IMR-90 (cell line): ENCODE data around the gene TMEM38A. TPM values are rescaled to one million over a fixed set of nuclear protein-coding genes. Genes with fewer than 3 reads are reported as not detected.

Experiments
- ATAC-seq: fragments of 200-7000 bp; cut with Tn5 transposase; 2 replicates; pipeline ENCODE4 v1.9.1; 2020; ENCODE audit warnings: low read depth, mild to moderate bottlenecking, moderate library complexity
- BruUV-seq: library from RNA; stranded (reverse); fragments of 400-500 nt; replicated peaks from 2 replicates; lab custom pipeline; 2021; lab: Mats Ljungman, UMichigan
- CTCF ChIA-PET: fragments of 300-600 bp; formaldehyde crosslinking; extraction: SDS; loops from one replicate; lab custom pipeline; 2021; ENCODE audit warnings: antibody characterized with exemption; lab: Yijun Ruan, JAX
- POLR2A ChIA-PET: fragments of 300-600 bp; sonication (Branson Sonifier 250); formaldehyde crosslinking; loops from one replicate; lab custom pipeline; 2022; ENCODE audit warnings: antibody characterized with exemption; ENCODE audit not compliant: unreplicated experiment; lab: Charles Lee
- DNase-seq: peaks from one replicate; pipeline ENCODE4 v3.0.0; 2013
- H2AFZ ChIP-seq: replicated peaks from 2 replicates; pipeline ENCODE3; 2013; ENCODE audit warnings: low read length, mild to moderate bottlenecking; ENCODE audit not compliant: poor library complexity
- H2AK5ac ChIP-seq: 2 replicates; pipeline ENCODE4 v1.6.1; 2013; ENCODE audit warnings: low read depth, low read length, inconsistent platforms
- H2AK9ac ChIP-seq: replicated peaks from 2 replicates; pipeline ENCODE3; 2013; ENCODE audit warnings: mild to moderate bottlenecking, low read depth, low read length, moderate library complexity; ENCODE audit not compliant: poor library complexity
- H2BK120ac ChIP-seq: 2 replicates; pipeline ENCODE4 v1.6.1; 2013; ENCODE audit warnings: low read depth, low read length, inconsistent platforms
- H2BK15ac ChIP-seq: 3 replicates; pipeline ENCODE4 v1.6.1; 2013; ENCODE audit warnings: low read depth, low read length, inconsistent platforms
- H2BK20ac ChIP-seq: 2 replicates; pipeline ENCODE4 v1.6.1; 2013; ENCODE audit warnings: low read depth, mild to moderate bottlenecking, inconsistent platforms, low read length, moderate library complexity
- H2BK5ac ChIP-seq: 2 replicates; pipeline ENCODE4 v1.6.1; 2013; ENCODE audit warnings: mild to moderate bottlenecking, low read depth, low read length, inconsistent platforms; ENCODE audit not compliant: poor library complexity, severe bottlenecking
- H3K14ac ChIP-seq: replicated peaks from 2 replicates; pipeline ENCODE4 v1.6.1; 2013; ENCODE audit warnings: low read depth, low read length, inconsistent platforms
- H3K18ac ChIP-seq: 2 replicates; pipeline ENCODE4 v1.6.1; 2013; ENCODE audit warnings: low read depth, low read length, control low read depth
- H3K23ac ChIP-seq: 2 replicates; pipeline ENCODE4 v1.6.1; 2013; ENCODE audit warnings: low read depth, low read length, inconsistent platforms
- H3K27ac ChIP-seq: 2 replicates; pipeline ENCODE4 v1.5.1; 2013; ENCODE audit warnings: mild to moderate bottlenecking, control low read depth, low read length; ENCODE audit not compliant: insufficient read depth
- H3K27me3 ChIP-seq: 2 replicates; pipeline ENCODE4 v1.6.1; 2013; ENCODE audit warnings: low read length; ENCODE audit not compliant: control insufficient read depth, insufficient read depth
- H3K36me3 ChIP-seq: 2 replicates; pipeline ENCODE4 v1.6.1; 2013; ENCODE audit warnings: low read length, mixed read lengths; ENCODE audit not compliant: control insufficient read depth, insufficient read depth
- H3K4ac ChIP-seq: 2 replicates; pipeline ENCODE4 v1.6.1; 2013; ENCODE audit warnings: low read depth, low read length, inconsistent platforms
- H3K4me1 ChIP-seq: 2 replicates; pipeline ENCODE4 v1.6.1; 2013; ENCODE audit warnings: low read length, mixed read lengths; ENCODE audit not compliant: control insufficient read depth, insufficient read depth
- H3K4me2 ChIP-seq: 2 replicates; pipeline ENCODE4 v1.6.1; 2013; ENCODE audit warnings: low read depth, mild to moderate bottlenecking, control low read depth, low read length, moderate library complexity
- H3K4me3 ChIP-seq: 2 replicates; pipeline ENCODE4 v1.5.1; 2013; ENCODE audit warnings: low read depth, mild to moderate bottlenecking, control low read depth, low read length, moderate library complexity; ENCODE audit not compliant: insufficient read depth
- H3K56ac ChIP-seq: 2 replicates; pipeline ENCODE4 v1.6.1; 2013; ENCODE audit warnings: low read length, inconsistent platforms; ENCODE audit not compliant: insufficient read depth; ENCODE audit errors: extremely low read depth
- H3K79me1 ChIP-seq, 2 experiments: 2 replicates each; pipeline ENCODE4 v1.6.1; 2013; ENCODE audit warnings: low read length in 2 of 2, inconsistent platforms in 1 of 2, low read depth in 1 of 2
- H3K9ac ChIP-seq: 2 replicates; pipeline ENCODE4 v1.6.1; 2013; ENCODE audit warnings: low read depth, low read length, control low read depth
- H3K9me1 ChIP-seq: 2 replicates; pipeline ENCODE4 v1.6.1; 2013; ENCODE audit warnings: low read length, inconsistent platforms; ENCODE audit not compliant: insufficient read depth
- H3K9me3 ChIP-seq: 2 replicates; pipeline ENCODE4 v1.6.1; 2013; ENCODE audit warnings: low read length; ENCODE audit not compliant: control insufficient read depth, insufficient read depth
- H4K20me1 ChIP-seq: 2 replicates; pipeline ENCODE4 v1.6.1; 2013; ENCODE audit warnings: low read length, inconsistent platforms; ENCODE audit not compliant: insufficient read depth
- H4K5ac ChIP-seq: 2 replicates; pipeline ENCODE4 v1.6.1; 2013; ENCODE audit warnings: mild to moderate bottlenecking, low read depth, low read length, control low read depth
- H4K8ac ChIP-seq, 2 experiments: 2 replicates each; pipeline ENCODE4 v1.6.1; 2013; ENCODE audit warnings: low read depth in 2 of 2, low read length in 2 of 2, control low read depth in 1 of 2, inconsistent platforms in 1 of 2
- H4K91ac ChIP-seq: 2 replicates; pipeline ENCODE4 v1.6.1; 2013; ENCODE audit warnings: low read depth, low read length, inconsistent platforms; ENCODE audit not compliant: insufficient read depth
- BHLHE40 ChIP-seq: fragments of 150-350 bp; IDR thresholded peaks from 2 replicates; pipeline ENCODE4 v1.6.1; 2016; ENCODE audit warnings: mild to moderate bottlenecking, low read depth, low read length
- WGBS, 2 experiments: methylation state at CpG; one replicate each; pipeline versions ENCODE4 v1.1.5 to v1.1.7; 2013; ENCODE audit warnings: missing lambda C conversion rate in 2 of 2; ENCODE audit not compliant: insufficient read length in 1 of 2; ENCODE audit errors: extremely low coverage in 2 of 2; 5-methylcytosine and 5-hydroxymethylcytosine counted together
- dilution Hi-C: fragments of 300-500 bp; cut with HindIII; formaldehyde crosslinking; loops from one replicate; pipeline ENCODE4 v1.14.3; 2018; ENCODE audit warnings: low sequenced_read_pairs; ENCODE audit not compliant: unreplicated experiment
- in situ Hi-C: fragments of 300-500 bp; cut with MboI; formaldehyde crosslinking; loops from 3 replicates; pipeline ENCODE4 v1.14.3; 2019; ENCODE audit warnings: low sequenced_read_pairs, inconsistent platforms, mixed read lengths
- intact Hi-C: fragments of 100-400 bp; cut with micrococcal nuclease; formaldehyde crosslinking; loops from 2 replicates; pipeline ENCODE4 v1.10.0; 2022
- polyA plus RNA-seq, 3 experiments: library from polyadenylated mRNA; depleted of rRNA; stranded (reverse); fragments of >200 nt; gene quantifications; 2 replicates each; pipeline ENCODE4 v1.2.3, GENCODE V29; 2012; ENCODE audit warnings: low replicate concordance in 1 of 3
- total RNA-seq: library from RNA; depleted of rRNA; stranded (reverse); fragments of >200 nt; gene quantifications from 2 replicates; pipeline ENCODE4 v1.2.3, GENCODE V29; 2012

The TMEM38A gene
- total and polyA plus RNA-seq, 2 of the 4 experiments (the other 2 are of a cell fraction) = 1.3 to 2.0 TPM

- intact Hi-C loops (no loop called here), in situ Hi-C loops (no loop called here), dilution Hi-C loops (no loop called here)
- Histone ChIP-seq H3K18ac (no peak overlapping the region), H3K4ac (no peak overlapping the region), H2AFZ (no peak overlapping the region), H4K91ac (no peak overlapping the region), H3K9ac (no peak overlapping the region), H3K36me3 (peaks cover 11% of the 10 kb centered on the region), H2BK5ac (no peak overlapping the region), H2BK120ac (no peak overlapping the region), H2BK20ac (no peak overlapping the region), H3K56ac (no peak overlapping the region), H3K14ac (no peak overlapping the region), H3K4me1 (peaks cover 3% of the 10 kb centered on the region; the same call in 1 of the 2 replicates), H3K4me3 (no peak overlapping the region), H3K9me3 (no peaks in the 10 kb centered on the region), H2AK9ac (no peak overlapping the region), H3K23ac (no peak overlapping the region), H4K5ac (no peak overlapping the region), H2AK5ac (no peak overlapping the region), H3K27ac (no peak overlapping the region), H4K8ac (no peak overlapping the region), H3K27me3 (no peaks in the 10 kb centered on the region), H3K79me1 (peaks cover 11 to 86% of the 10 kb centered on the region in 2 experiments; a peak in 3 of 4 replicates), H4K20me1 (peaks cover 92% of the 10 kb centered on the region), H3K9me1 (peaks cover 27% of the 10 kb centered on the region), H2BK15ac (no peak overlapping the region), H3K4me2 (no peak overlapping the region)
- TF ChIP-seq BHLHE40 = no peak
- ATAC-seq (no peak), DNase-seq (no peak)
- ChIA-PET POLR2A (no interaction called here), CTCF (no interaction called here)
- WGBS, 2 experiments = no CpG with 5 or more reads among the region's 6 CpGs
- BruUV-seq = no TSS peak
Observed at GRCh38 chr19:16623576-16623975, 37.4 kb upstream of the TMEM38A start.
